NT2/D1 (cell line): ENCODE data around the gene TMEM202.

Experiments
- SUZ12 ChIP-seq: IDR thresholded peaks from 2 replicates; pipeline ENCODE4 v1.6.1; 2011; ENCODE audit not compliant: insufficient read length, insufficient read depth; ENCODE audit errors: extremely low read depth
- YY1 ChIP-seq: IDR thresholded peaks from 2 replicates; pipeline ENCODE4 v1.6.1; 2011; ENCODE audit not compliant: insufficient read length, insufficient read depth
- ZNF274 ChIP-seq: IDR thresholded peaks from 2 replicates; pipeline ENCODE4 v1.6.1; 2011; ENCODE audit warnings: mild to moderate bottlenecking, low read depth, low read length

- no peak for TF ChIP-seq ZNF274
- no peak for TF ChIP-seq YY1
- TF ChIP-seq SUZ12, result no peak
These were observed 20.8 kb upstream of the TMEM202 start for GRCh38 chr15:72377331-72377730.
